H9 (cell line): ENCODE measurements around the gene MILR1. TPM values are rescaled to one million over a fixed set of nuclear protein-coding genes. Genes with fewer than 3 reads are reported as not detected.

Experiments
- DNase-seq: peaks from one replicate; pipeline ENCODE4 v3.0.0-alpha.2; 2017
- H2AFZ ChIP-seq: one replicate; pipeline ENCODE4 v1.6.1; 2013; ENCODE audit warnings: mild to moderate bottlenecking, low read length, control low read depth, moderate library complexity
- H2AK5ac ChIP-seq: 2 replicates; pipeline ENCODE4 v1.6.1; 2013; ENCODE audit warnings: low read length, control low read depth, mixed read lengths; ENCODE audit not compliant: insufficient read length
- H2BK120ac ChIP-seq: one replicate; pipeline ENCODE4 v1.6.1; 2013; ENCODE audit warnings: low read depth, mild to moderate bottlenecking, low read length, control low read depth, inconsistent platforms; ENCODE audit not compliant: poor library complexity, severe bottlenecking
- H2BK12ac ChIP-seq: 2 replicates; pipeline ENCODE4 v1.6.1; 2013; ENCODE audit warnings: low read length, control low read depth, mixed read lengths, low read depth; ENCODE audit not compliant: insufficient read length
- H2BK15ac ChIP-seq: 2 replicates; pipeline ENCODE4 v1.6.1; 2013; ENCODE audit warnings: low read depth, low read length, control low read depth
- H2BK20ac ChIP-seq: one replicate; pipeline ENCODE4 v1.6.1; 2013; ENCODE audit warnings: low read depth, mild to moderate bottlenecking, low read length, control low read depth, inconsistent platforms; ENCODE audit not compliant: poor library complexity, severe bottlenecking
- H2BK5ac ChIP-seq: 2 replicates; pipeline ENCODE4 v1.6.1; 2013; ENCODE audit warnings: low read length, control low read depth, mixed read lengths; ENCODE audit not compliant: insufficient read length
- H3K14ac ChIP-seq: 2 replicates; pipeline ENCODE4 v1.6.1; 2013; ENCODE audit warnings: low read length, control low read depth; ENCODE audit not compliant: insufficient read depth
- H3K18ac ChIP-seq: 2 replicates; pipeline ENCODE4 v1.6.1; 2013; ENCODE audit warnings: low read depth, mild to moderate bottlenecking, mixed read lengths, low read length, control low read depth; ENCODE audit not compliant: insufficient read length
- H3K23ac ChIP-seq: 2 replicates; pipeline ENCODE4 v1.6.1; 2013; ENCODE audit warnings: low read length, control low read depth, mixed read lengths, low read depth; ENCODE audit not compliant: insufficient read length
- H3K23me2 ChIP-seq: 2 replicates; pipeline ENCODE4 v1.6.1; 2013; ENCODE audit warnings: low read depth, mild to moderate bottlenecking, mixed read lengths, low read length, control low read depth; ENCODE audit not compliant: insufficient read length, poor library complexity, severe bottlenecking
- H3K27ac ChIP-seq: 2 replicates; pipeline ENCODE4 v1.5.1; 2013; ENCODE audit warnings: low read length, control low read depth, mixed read lengths, low read depth; ENCODE audit not compliant: insufficient read length
- H3K27me3 ChIP-seq: 2 replicates; pipeline ENCODE4 v1.6.1; 2013; ENCODE audit warnings: low read length, control low read depth, inconsistent platforms; ENCODE audit not compliant: insufficient read depth
- H3K4ac ChIP-seq: 2 replicates; pipeline ENCODE4 v1.6.1; 2013; ENCODE audit warnings: low read depth, mild to moderate bottlenecking, control low read depth, inconsistent platforms, low read length, moderate library complexity
- H3K4me1 ChIP-seq: 2 replicates; pipeline ENCODE4 v1.6.1; 2013; ENCODE audit warnings: low read length, control low read depth, inconsistent platforms; ENCODE audit not compliant: insufficient read depth
- H3K4me2 ChIP-seq: 2 replicates; pipeline ENCODE4 v1.6.1; 2013; ENCODE audit warnings: low read length, control low read depth, mixed read lengths; ENCODE audit not compliant: insufficient read length, insufficient read depth
- H3K56ac ChIP-seq: 2 replicates; pipeline ENCODE4 v1.6.1; 2013; ENCODE audit warnings: low read depth, mild to moderate bottlenecking, mixed read lengths, low read length, control low read depth; ENCODE audit not compliant: insufficient read length
- H3K79me1 ChIP-seq: 2 replicates; pipeline ENCODE4 v1.6.1; 2013; ENCODE audit warnings: low read depth, mild to moderate bottlenecking, moderate library complexity, low read length, control low read depth, inconsistent platforms; ENCODE audit not compliant: insufficient read depth, poor library complexity, severe bottlenecking
- H3K79me2 ChIP-seq: 2 replicates; pipeline ENCODE4 v1.6.1; 2013; ENCODE audit warnings: low read length, control low read depth, inconsistent platforms; ENCODE audit not compliant: insufficient read depth
- H3K9ac ChIP-seq: 2 replicates; pipeline ENCODE4 v1.6.1; 2013; ENCODE audit warnings: low read length, control low read depth, mixed read lengths; ENCODE audit not compliant: insufficient read length; ENCODE audit errors: extremely low read depth
- H3K9me3 ChIP-seq: one replicate; pipeline ENCODE4 v1.6.1; 2013; ENCODE audit warnings: low read depth, low read length, inconsistent platforms; ENCODE audit not compliant: control insufficient read depth
- H3T11ph ChIP-seq: one replicate; pipeline ENCODE4 v1.6.1; 2013; ENCODE audit warnings: mild to moderate bottlenecking, low read length, control low read depth, inconsistent platforms
- H4K20me1 ChIP-seq: one replicate; pipeline ENCODE4 v1.6.1; 2013; ENCODE audit not compliant: control insufficient read depth, insufficient read length, insufficient read depth
- H4K5ac ChIP-seq: 2 replicates; pipeline ENCODE4 v1.6.1; 2013; ENCODE audit warnings: low read depth, mild to moderate bottlenecking, mixed read lengths, low read length, control low read depth; ENCODE audit not compliant: insufficient read length
- H4K8ac ChIP-seq: replicated peaks from 2 replicates; pipeline ENCODE4 v1.6.1; 2013; ENCODE audit warnings: low read length, control low read depth, mixed read lengths, low read depth; ENCODE audit not compliant: insufficient read length
- H4K91ac ChIP-seq: 2 replicates; pipeline ENCODE4 v1.6.1; 2013; ENCODE audit warnings: low read depth, mild to moderate bottlenecking, moderate library complexity, mixed read lengths, low read length, control low read depth; ENCODE audit not compliant: insufficient read length
- H3K27ac Mint-ChIP-seq, 3 experiments: 2 replicates in 2 of 3; 3 replicates in 1 of 3; pipeline ENCODE4 v1.8.0; 2020 to 2021; ENCODE audit warnings: mixed read lengths in 3 of 3, mild to moderate bottlenecking in 1 of 3, moderate library complexity in 1 of 3
- H3K27me3 Mint-ChIP-seq: 2 replicates; pipeline ENCODE4 v1.8.0; 2021; ENCODE audit warnings: low read depth, mild to moderate bottlenecking, moderate library complexity, mixed read lengths
- H3K36me3 Mint-ChIP-seq, 3 experiments: 2 replicates in 2 of 3; 3 replicates in 1 of 3; pipeline ENCODE4 v1.8.0; 2020 to 2021; ENCODE audit warnings: low read depth in 3 of 3, mixed read lengths in 3 of 3; ENCODE audit not compliant: insufficient read depth in 1 of 3
- H3K4me1 Mint-ChIP-seq, 2 experiments: 2 replicates each; pipeline ENCODE4 v1.8.0; 2020; ENCODE audit warnings: mixed read lengths in 2 of 2
- H3K4me3 Mint-ChIP-seq, 2 experiments: 2 replicates in 1 of 2; 3 replicates in 1 of 2; pipeline ENCODE4 v1.8.0; 2020 to 2021; ENCODE audit warnings: mild to moderate bottlenecking in 2 of 2, mixed read lengths in 2 of 2, moderate library complexity in 1 of 2
- H3K9me3 Mint-ChIP-seq, 2 experiments: 2 replicates in 1 of 2; 3 replicates in 1 of 2; pipeline ENCODE4 v1.8.0; 2020; ENCODE audit warnings: mild to moderate bottlenecking in 2 of 2, mixed read lengths in 2 of 2, moderate library complexity in 1 of 2
- CTCF ChIP-seq: fragments of 200-600 bp; sonication (generic); conservative IDR thresholded peaks from 3 replicates; pipeline ENCODE4 v1.8.0; 2021; ENCODE audit warnings: antibody characterized with exemption, mild to moderate bottlenecking
- WGBS: extraction: QIAGEN DNeasy Blood & Tissue Kit; methylation state at CpG from one replicate; pipeline ENCODE4 v1.1.7; 2013; ENCODE audit warnings: missing lambda C conversion rate, low lambda C conversion rate, mixed read lengths; ENCODE audit not compliant: insufficient read length; ENCODE audit errors: extremely low coverage; 5-methylcytosine and 5-hydroxymethylcytosine counted together
- total RNA-seq: library from RNA; stranded (reverse); gene quantifications from 2 replicates; pipeline ENCODE4 v1.2.1, GENCODE V29; 2021

The MILR1 gene
- total RNA-seq, 1 experiment from 2014 or later, result not detected

DNA sequence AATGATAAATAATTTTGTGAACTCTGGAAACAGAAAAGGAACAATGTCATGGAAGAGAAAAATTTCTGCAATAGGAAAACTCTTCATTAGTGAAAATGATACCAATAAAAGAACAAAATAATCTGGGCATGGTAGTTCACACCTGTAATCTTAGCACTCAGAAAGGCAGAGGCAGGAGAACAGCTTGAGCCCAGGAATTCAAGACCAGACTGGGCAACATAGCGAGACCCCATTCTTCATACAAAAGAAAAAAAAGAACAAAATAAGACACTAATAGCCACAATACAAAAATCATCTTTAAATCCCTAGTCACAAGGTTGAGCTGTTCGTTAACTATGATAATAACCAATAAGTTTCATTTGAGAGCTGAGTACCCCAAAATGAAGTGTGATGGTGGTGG, 39.4 kb downstream of the MILR1 start:
- H3K4ac ChIP-seq, result no peak overlapping the region
- no peak overlapping the region for H3K4me2 ChIP-seq
- WGBS, result no CpG with 5 or more reads among the region's 2 CpGs
- no peak overlapping the region for H2AFZ ChIP-seq
- no peak overlapping the region for H2BK20ac ChIP-seq
- no peak overlapping the region for H2BK120ac ChIP-seq
- H3K18ac ChIP-seq, result no peak overlapping the region
- H4K5ac ChIP-seq, result no peak overlapping the region
- H2BK15ac ChIP-seq, result no peak overlapping the region
- Mint-ChIP-seq H3K4me1 (no peaks in the 10 kb centered on the region), H3K36me3 (peaks cover 51 to 92% (median 75%) of the 10 kb centered on the region in 3 experiments), H3K9me3 (peaks cover 0 to 9% of the 10 kb centered on the region in 2 experiments; a peak in 3 of 5 replicates), H3K27ac (no peak overlapping the region), H3K4me3 (no peak overlapping the region), H3K27me3 (no peaks in the 10 kb centered on the region)
- H2BK12ac ChIP-seq, result no peak overlapping the region
- no peaks in the 10 kb centered on the region for H3K9me3 ChIP-seq
- H3K23ac ChIP-seq, result no peak overlapping the region
- H3K79me1 ChIP-seq, result no peaks in the 10 kb centered on the region
- TF ChIP-seq CTCF, result no peak
- H3K27me3 ChIP-seq, result no peaks in the 10 kb centered on the region
- no peak overlapping the region for H2AK5ac ChIP-seq
- no peak for DNase-seq
- no peak overlapping the region for H2BK5ac ChIP-seq
- H4K8ac ChIP-seq, result no peak overlapping the region
- H4K91ac ChIP-seq, result no peak overlapping the region
- no peak overlapping the region for H3K56ac ChIP-seq
- no peak overlapping the region for H3K9ac ChIP-seq
- no peaks in the 10 kb centered on the region for H3K23me2 ChIP-seq
- no peaks in the 10 kb centered on the region for H3K4me1 ChIP-seq
- no peak overlapping the region for H3K27ac ChIP-seq
- H3T11ph ChIP-seq, result no peak overlapping the region
- H4K20me1 ChIP-seq, result no peaks in the 10 kb centered on the region
- H3K79me2 ChIP-seq, result no peaks in the 10 kb centered on the region
- no peak overlapping the region for H3K14ac ChIP-seq
